ENCODE results near the gene ASXL2.
"Not testable (repeated sequence)": the region's sequence is repeated elsewhere in the genome, so short reads cannot be mapped to it uniquely, and the experiment has no call there.

ASXL2 gene

GRCh38 chr2:25831746-25832449 lies 46.4 kb downstream of the ASXL2 start:
- no peak for DNase-seq

GRCh38 chr2:25829828-25830227 lies 48.5 kb downstream of the ASXL2 start:
- no peak for DNase-seq

GRCh38 chr2:25829377-25829704 lies 48.9 kb downstream of the ASXL2 start:
- no peak for DNase-seq

GRCh38 chr2:25828532-25829376 lies 49.5 kb downstream of the ASXL2 start:
- not testable (repeated sequence) for DNase-seq

GRCh38 chr2:25825238-25825637 lies 53.0 kb downstream of the ASXL2 start:
- no peak for DNase-seq

GRCh38 chr2:25824718-25825117 lies 53.6 kb downstream of the ASXL2 start:
- no peak for DNase-seq

- no peak for DNase-seq
These were observed 54.1 kb downstream of the ASXL2 start for GRCh38 chr2:25824216-25824615.

- DNase-seq = no peak
These were observed 55.8 kb downstream of the ASXL2 start for GRCh38 chr2:25822190-25823117.

- DNase-seq = no peak
These were observed 56.8 kb downstream of the ASXL2 start for GRCh38 chr2:25821225-25822056.

- DNase-seq = no peak
These were observed 58.7 kb downstream of the ASXL2 start for GRCh38 chr2:25819597-25820039.

- no peak for DNase-seq
These were observed 60.7 kb downstream of the ASXL2 start for GRCh38 chr2:25817630-25818029.

GRCh38 chr2:25817006-25817405 lies 61.3 kb downstream of the ASXL2 start:
- no peak for DNase-seq

GRCh38 chr2:25816249-25816648 lies 62.0 kb downstream of the ASXL2 start:
- DNase-seq = no peak

GRCh38 chr2:25814681-25815080 lies 63.6 kb downstream of the ASXL2 start:
- DNase-seq = no peak

- no peak for DNase-seq
These were observed 67.9 kb downstream of the ASXL2 start for GRCh38 chr2:25810428-25810827.

GRCh38 chr2:25809646-25810045 lies 68.6 kb downstream of the ASXL2 start:
- DNase-seq = no peak

GRCh38 chr2:25808006-25808383 lies 70.3 kb downstream of the ASXL2 start:
- no peak for DNase-seq

- DNase-seq = no peak
These were observed 71.3 kb downstream of the ASXL2 start for GRCh38 chr2:25806941-25807340.

GRCh38 chr2:25805987-25806386 lies 72.3 kb downstream of the ASXL2 start:
- DNase-seq = no peak

- DNase-seq = no peak
These were observed 73.9 kb downstream of the ASXL2 start for GRCh38 chr2:25804338-25804737.

- DNase-seq = no peak
These were observed 79.0 kb downstream of the ASXL2 start for GRCh38 chr2:25799301-25799700.

Measured in NCI-H446 treated with DMSO at 0.1 percent for 48 hours (cell line).